Stimulated activated CD4-positive, alpha-beta T cell treated with anti-CD3 and anti-CD28 coated beads, Interleukin-1b, Interleukin-23, amount 100 ng/mL, for 4 hours (primary cell): Measurements from ENCODE around the gene FZR1.
"Not testable (repeated sequence)": the region's sequence is repeated elsewhere in the genome, so short reads cannot be mapped to it uniquely, and the experiment has no call there.

Experiments used
- DNase-seq, 2 donors: peaks; one replicate each; pipeline ENCODE4 v3.0.0-alpha.2; 2020; ENCODE audit warnings: low read depth in 2 of 2

Gene FZR1

GRCh38 chr19:3547301-3547731 lies 41.2 kb downstream of the FZR1 start:
- peak in 1 of 2 donors; percentile 34 for DNase-seq

GRCh38 chr19:3547767-3548282 lies 41.7 kb downstream of the FZR1 start:
- DNase-seq, result no peak

GRCh38 chr19:3548606-3549005 lies 42.5 kb downstream of the FZR1 start:
- no peak for DNase-seq

GRCh38 chr19:3549816-3550215 lies 43.7 kb downstream of the FZR1 start:
- no peak for DNase-seq

GRCh38 chr19:3550947-3551791 lies 45.1 kb downstream of the FZR1 start:
- DNase-seq, result no peak

- no peak for DNase-seq
Observed at GRCh38 chr19:3551792-3552095, 45.6 kb downstream of the FZR1 start.

GRCh38 chr19:3554254-3555083 lies 48.4 kb downstream of the FZR1 start:
- DNase-seq, result no peak

GRCh38 chr19:3555653-3556422 lies 49.7 kb downstream of the FZR1 start:
- DNase-seq, result no peak

GRCh38 chr19:3556423-3556977 lies 50.4 kb downstream of the FZR1 start:
- DNase-seq, result no peak

GRCh38 chr19:3556978-3557460 lies 50.9 kb downstream of the FZR1 start:
- peak; percentile 59 to 64 for DNase-seq

- DNase-seq, result peak; percentile 92 to 96
Observed at GRCh38 chr19:3557461-3558248, 51.5 kb downstream of the FZR1 start, which contains the start of gene MFSD12. Gene MFSD12 (minus strand): TSS chr19:3557586. CDS start chr19:3557403, 183 bp downstream.

- no peak for DNase-seq
Observed at GRCh38 chr19:3563709-3564524, 57.8 kb downstream of the FZR1 start.

- DNase-seq, result no peak
Observed at GRCh38 chr19:3565139-3565538, 59.0 kb downstream of the FZR1 start.

GRCh38 chr19:3570042-3570441 lies 63.9 kb downstream of the FZR1 start:
- DNase-seq, result not testable (repeated sequence)

- no peak for DNase-seq
Observed at GRCh38 chr19:3570606-3571011, 64.5 kb downstream of the FZR1 start.

- DNase-seq, result peak; percentile 97 to 98
Observed at GRCh38 chr19:3572132-3572854, 66.2 kb downstream of the FZR1 start.

GRCh38 chr19:3572855-3573161 lies 66.7 kb downstream of the FZR1 start, which contains the start of gene HMG20B:
Gene HMG20B (plus strand): TSS chr19:3572944. CDS start chr19:3573310, 366 bp downstream.
- DNase-seq, result no peak

GRCh38 chr19:3573162-3573857 lies 67.2 kb downstream of the FZR1 start:
- DNase-seq, result no peak
